ENCODE data around the gene IQGAP2.

DNA sequence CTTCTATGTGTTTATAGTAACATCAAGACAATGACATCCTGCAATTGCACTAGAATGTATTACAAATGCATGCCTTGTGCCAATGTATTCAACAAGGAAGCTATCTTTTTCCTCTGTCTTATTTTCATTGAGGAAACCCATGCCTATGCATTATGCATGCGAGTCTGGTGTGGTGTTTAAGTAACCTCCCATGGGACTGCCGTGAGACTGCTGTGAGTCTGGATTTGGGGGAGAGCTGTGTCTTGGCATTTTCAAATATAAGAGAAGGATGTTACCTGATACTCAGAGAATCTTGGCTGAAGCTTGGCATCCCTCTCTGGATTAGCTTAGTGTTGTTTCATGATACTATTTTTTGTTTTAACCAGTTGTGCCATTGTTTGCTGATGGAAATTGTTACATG is 121.8 kb downstream of the IQGAP2 start:
- TF ChIP-seq, protein P1, sequence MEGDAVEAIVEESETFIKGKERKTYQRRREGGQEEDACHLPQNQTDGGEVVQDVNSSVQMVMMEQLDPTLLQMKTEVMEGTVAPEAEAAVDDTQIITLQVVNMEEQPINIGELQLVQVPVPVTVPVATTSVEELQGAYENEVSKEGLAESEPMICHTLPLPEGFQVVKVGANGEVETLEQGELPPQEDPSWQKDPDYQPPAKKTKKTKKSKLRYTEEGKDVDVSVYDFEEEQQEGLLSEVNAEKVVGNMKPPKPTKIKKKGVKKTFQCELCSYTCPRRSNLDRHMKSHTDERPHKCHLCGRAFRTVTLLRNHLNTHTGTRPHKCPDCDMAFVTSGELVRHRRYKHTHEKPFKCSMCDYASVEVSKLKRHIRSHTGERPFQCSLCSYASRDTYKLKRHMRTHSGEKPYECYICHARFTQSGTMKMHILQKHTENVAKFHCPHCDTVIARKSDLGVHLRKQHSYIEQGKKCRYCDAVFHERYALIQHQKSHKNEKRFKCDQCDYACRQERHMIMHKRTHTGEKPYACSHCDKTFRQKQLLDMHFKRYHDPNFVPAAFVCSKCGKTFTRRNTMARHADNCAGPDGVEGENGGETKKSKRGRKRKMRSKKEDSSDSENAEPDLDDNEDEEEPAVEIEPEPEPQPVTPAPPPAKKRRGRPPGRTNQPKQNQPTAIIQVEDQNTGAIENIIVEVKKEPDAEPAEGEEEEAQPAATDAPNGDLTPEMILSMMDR (IDR thresholded peaks at IDR 0.05) = no peak
- no peak for TF ChIP-seq POLR2A (IDR thresholded peaks at IDR 0.05)

Measured in testis (tissue), 2 donors.